Neuronal stem cell (in vitro differentiated cells): ENCODE measurements around the gene TNFAIP8.

Experiments
- DNase-seq: peaks from one replicate; pipeline ENCODE4 v3.0.0-alpha.2; 2013; ENCODE audit warnings: low spot score
- H2AFZ ChIP-seq: one replicate; pipeline ENCODE4 v1.6.1; 2013; ENCODE audit warnings: mild to moderate bottlenecking, low read length, inconsistent platforms
- H2AK5ac ChIP-seq: 2 replicates; pipeline ENCODE4 v1.6.1; 2013; ENCODE audit warnings: low read depth, mild to moderate bottlenecking, inconsistent platforms, low read length, moderate library complexity, mixed read lengths
- H2BK120ac ChIP-seq: 2 replicates; pipeline ENCODE4 v1.6.1; 2013; ENCODE audit warnings: low read depth, mild to moderate bottlenecking, inconsistent platforms, low read length, moderate library complexity, mixed read lengths
- H2BK12ac ChIP-seq: one replicate; pipeline ENCODE4 v1.6.1; 2013; ENCODE audit warnings: low read length, inconsistent platforms
- H2BK15ac ChIP-seq: 2 replicates; pipeline ENCODE4 v1.6.1; 2013; ENCODE audit warnings: mild to moderate bottlenecking, low read length, inconsistent platforms, mixed read lengths
- H2BK5ac ChIP-seq: one replicate; pipeline ENCODE4 v1.6.1; 2013; ENCODE audit warnings: inconsistent platforms, mild to moderate bottlenecking, low read length, moderate library complexity
- H3K14ac ChIP-seq: one replicate; pipeline ENCODE4 v1.6.1; 2013; ENCODE audit warnings: low read length, inconsistent platforms
- H3K18ac ChIP-seq: 2 replicates; pipeline ENCODE4 v1.6.1; 2013; ENCODE audit warnings: low read length, inconsistent platforms
- H3K23ac ChIP-seq: 2 replicates; pipeline ENCODE4 v1.6.1; 2013; ENCODE audit warnings: low read depth, mild to moderate bottlenecking, mixed read lengths, low read length, inconsistent platforms; ENCODE audit not compliant: poor library complexity
- H3K27ac ChIP-seq: replicated peaks from 3 replicates; pipeline ENCODE4 v1.5.1; 2013; ENCODE audit warnings: low read length, inconsistent platforms
- H3K27me3 ChIP-seq, 3 experiments: 2 replicates each; pipeline ENCODE4 v1.6.1; 2013; ENCODE audit warnings: low read length in 3 of 3, mild to moderate bottlenecking in 2 of 3, inconsistent platforms in 1 of 3, low read depth in 1 of 3, mixed read lengths in 1 of 3, moderate library complexity in 1 of 3; ENCODE audit not compliant: control insufficient read depth in 3 of 3, insufficient read depth in 3 of 3
- H3K36me3 ChIP-seq, 2 donors: replicated peaks in 1 of 2; 2 replicates each; pipeline ENCODE4 v1.6.1; 2013; ENCODE audit warnings: low read length in 2 of 2; ENCODE audit not compliant: control insufficient read depth in 2 of 2, insufficient read depth in 2 of 2
- H3K4ac ChIP-seq: 2 replicates; pipeline ENCODE4 v1.6.1; 2013; ENCODE audit warnings: inconsistent platforms, mild to moderate bottlenecking, low read length, moderate library complexity
- H3K4me1 ChIP-seq, 2 donors: 1 replicate in 1 of 2; 2 replicates in 1 of 2; pipeline ENCODE4 v1.6.1; 2013; ENCODE audit warnings: low read length in 2 of 2, low read depth in 1 of 2; ENCODE audit not compliant: control insufficient read depth in 2 of 2, insufficient read depth in 1 of 2
- H3K4me2 ChIP-seq: one replicate; pipeline ENCODE4 v1.6.1; 2013; ENCODE audit warnings: mild to moderate bottlenecking, low read length, inconsistent platforms; ENCODE audit not compliant: insufficient read depth, poor library complexity, severe bottlenecking
- H3K4me3 ChIP-seq, 2 donors: 2 replicates each; pipeline ENCODE4 v1.5.1; 2013; ENCODE audit warnings: low read length in 2 of 2, mild to moderate bottlenecking in 2 of 2, inconsistent platforms in 1 of 2, moderate library complexity in 1 of 2
- H3K79me1 ChIP-seq: one replicate; pipeline ENCODE4 v1.6.1; 2013; ENCODE audit warnings: low read depth, mild to moderate bottlenecking, inconsistent platforms, low read length, moderate library complexity
- H3K9ac ChIP-seq: one replicate; pipeline ENCODE4 v1.6.1; 2013; ENCODE audit warnings: mild to moderate bottlenecking, low read depth, low read length, inconsistent platforms; ENCODE audit not compliant: poor library complexity
- H3K9me3 ChIP-seq, 2 donors: replicated peaks in 1 of 2; 2 replicates each; pipeline versions ENCODE3 to v1.6.1; 2013; ENCODE audit warnings: low read length in 2 of 2, mild to moderate bottlenecking in 2 of 2, inconsistent platforms in 1 of 2, low read depth in 1 of 2, mixed read lengths in 1 of 2, moderate library complexity in 1 of 2; ENCODE audit not compliant: control insufficient read depth in 2 of 2, insufficient read depth in 1 of 2
- H4K8ac ChIP-seq: one replicate; pipeline ENCODE4 v1.6.1; 2013; ENCODE audit warnings: low read depth, mild to moderate bottlenecking, inconsistent platforms, low read length, moderate library complexity
- H4K91ac ChIP-seq: one replicate; pipeline ENCODE4 v1.6.1; 2013; ENCODE audit warnings: low read length, low read depth, mild to moderate bottlenecking, inconsistent platforms; ENCODE audit not compliant: poor library complexity
- WGBS, 2 donors: extraction: QIAGEN DNeasy Blood & Tissue Kit; methylation state at CpG; one replicate each; pipeline ENCODE4 v1.1.7; 2013; ENCODE audit warnings: missing lambda C conversion rate in 2 of 2, mixed read lengths in 1 of 2; ENCODE audit not compliant: insufficient read length in 2 of 2, insufficient replicate concordance in 1 of 2; ENCODE audit errors: extremely low coverage in 2 of 2; 5-methylcytosine and 5-hydroxymethylcytosine counted together

The TNFAIP8 gene

DNA sequence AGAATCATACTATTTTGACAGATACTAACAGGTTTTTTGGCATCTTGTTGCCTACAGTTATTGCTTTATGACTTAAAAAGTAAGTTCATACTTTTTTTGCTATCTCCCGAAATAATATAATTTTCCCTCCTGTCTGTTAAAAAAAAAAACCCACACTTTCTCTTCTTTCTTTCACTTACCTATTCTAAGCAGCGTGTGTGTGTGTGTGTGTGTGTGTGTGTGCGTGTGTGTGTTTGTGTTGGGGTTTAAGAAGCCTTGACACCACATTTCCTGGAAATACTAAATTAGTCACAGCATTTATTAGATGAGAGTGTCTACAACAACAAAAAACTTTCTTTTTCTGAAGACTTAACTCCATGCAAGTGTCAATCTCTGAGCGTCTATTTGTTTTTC is 12.4 kb downstream of the TNFAIP8 start:
- H2AFZ ChIP-seq = no peak overlapping the region
- no peak overlapping the region for H3K14ac ChIP-seq
- WGBS, 2 donors = 100% methylated on average over 1 of the region's 4 CpGs; no CpG with 5 or more reads in 1 of the 2 donors
- H3K4me1 ChIP-seq = no peaks in the 10 kb centered on the region
- no peak for DNase-seq
- no peak overlapping the region for H3K4me3 ChIP-seq
- no peaks in the 10 kb centered on the region for H3K9me3 ChIP-seq
- H2BK12ac ChIP-seq = no peak overlapping the region
- H3K27me3 ChIP-seq = no peaks in the 10 kb centered on the region
- no peak overlapping the region for H3K18ac ChIP-seq
- H3K4ac ChIP-seq = no peak overlapping the region
- H2BK5ac ChIP-seq = no peak overlapping the region
- H3K36me3 ChIP-seq = no peaks in the 10 kb centered on the region
- no peak overlapping the region for H3K23ac ChIP-seq
- no peak overlapping the region for H3K27ac ChIP-seq
- no peak overlapping the region for H2BK120ac ChIP-seq
- H3K9ac ChIP-seq = no peak overlapping the region
- no peak overlapping the region for H3K4me2 ChIP-seq
- H3K79me1 ChIP-seq = no peaks in the 10 kb centered on the region
- no peak overlapping the region for H2AK5ac ChIP-seq
- no peak overlapping the region for H4K91ac ChIP-seq
- no peak overlapping the region for H4K8ac ChIP-seq
- no peak overlapping the region for H2BK15ac ChIP-seq

DNA sequence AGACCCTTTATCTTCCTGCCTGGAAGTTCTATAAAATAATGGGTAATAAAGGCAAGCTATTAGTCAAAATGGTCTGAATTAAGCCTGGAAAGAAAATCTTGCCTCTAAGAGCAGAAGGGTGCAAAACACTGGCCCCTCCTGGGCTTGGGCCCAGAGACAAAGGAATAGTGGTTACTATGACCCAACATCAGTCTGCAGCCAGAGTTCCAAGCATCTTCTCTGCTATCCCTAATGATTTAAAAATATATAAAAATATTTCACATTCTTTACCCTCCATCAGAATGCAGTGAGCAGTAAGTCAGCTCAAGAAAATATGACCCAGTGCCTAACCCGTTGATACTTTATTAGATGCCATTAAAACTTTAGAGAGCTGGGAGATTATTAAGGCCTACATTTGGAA is 14.7 kb downstream of the TNFAIP8 start:
- H3K27ac ChIP-seq = no peak overlapping the region
- WGBS, 2 donors = no CpG with 5 or more reads among the region's 1 CpG

GRCh38 chr5:119371146-119371545 is 15.3 kb downstream of the TNFAIP8 start:
- Histone ChIP-seq H2AFZ (no peak overlapping the region), H3K36me3 (peaks cover 0 to 3% of the 10 kb centered on the region in 2 donors), H3K18ac (no peak overlapping the region), H3K9me3 (no peaks in the 10 kb centered on the region), H2BK12ac (no peak overlapping the region), H2BK120ac (no peak overlapping the region), H2BK15ac (no peak overlapping the region), H4K8ac (no peak overlapping the region), H3K9ac (no peak overlapping the region), H3K4me2 (no peak overlapping the region), H3K27ac (no peak overlapping the region), H3K4me1 (no peaks in the 10 kb centered on the region), H2BK5ac (no peak overlapping the region), H3K4me3 (no peak overlapping the region), H3K14ac (no peak overlapping the region), H4K91ac (no peak overlapping the region), H2AK5ac (no peak overlapping the region), H3K27me3 (no peaks in the 10 kb centered on the region), H3K23ac (no peak overlapping the region), H3K4ac (no peak overlapping the region), H3K79me1 (no peaks in the 10 kb centered on the region)
- no peak for DNase-seq
- no CpG with 5 or more reads among the region's 4 CpGs for WGBS, 2 donors

More for the DNA sequence above, 14.7 kb downstream of the TNFAIP8 start:
- H3K9me3 ChIP-seq = no peaks in the 10 kb centered on the region
- peaks cover 0 to 3% of the 10 kb centered on the region in 2 donors for H3K36me3 ChIP-seq
- no peak overlapping the region for H3K4me2 ChIP-seq
- no peak overlapping the region for H3K9ac ChIP-seq
- no peaks in the 10 kb centered on the region for H3K4me1 ChIP-seq
- H4K91ac ChIP-seq = no peak overlapping the region
- no peak overlapping the region for H3K4me3 ChIP-seq
- H3K23ac ChIP-seq = no peak overlapping the region
- H2AFZ ChIP-seq = no peak overlapping the region
- H3K14ac ChIP-seq = no peak overlapping the region
- no peak overlapping the region for H2BK12ac ChIP-seq
- H2AK5ac ChIP-seq = no peak overlapping the region
- no peak overlapping the region for H3K18ac ChIP-seq
- no peak overlapping the region for H4K8ac ChIP-seq
- H3K79me1 ChIP-seq = no peaks in the 10 kb centered on the region
- H3K4ac ChIP-seq = no peak overlapping the region
- H3K27me3 ChIP-seq = no peaks in the 10 kb centered on the region
- DNase-seq = no peak
- H2BK15ac ChIP-seq = no peak overlapping the region
- no peak overlapping the region for H2BK5ac ChIP-seq
- H2BK120ac ChIP-seq = no peak overlapping the region

- H3K27ac ChIP-seq = no peak overlapping the region
- H2BK120ac ChIP-seq = no peak overlapping the region
- peaks cover 0 to 3% of the 10 kb centered on the region in 2 donors for H3K36me3 ChIP-seq
- WGBS, 2 donors = no CpG with 5 or more reads among the region's 4 CpGs
- no peak overlapping the region for H2AK5ac ChIP-seq
- no peak overlapping the region for H4K8ac ChIP-seq
- H3K4me2 ChIP-seq = no peak overlapping the region
- H4K91ac ChIP-seq = no peak overlapping the region
- H3K4me1 ChIP-seq = no peaks in the 10 kb centered on the region
- no peaks in the 10 kb centered on the region for H3K27me3 ChIP-seq
- H2AFZ ChIP-seq = no peak overlapping the region
- no peak overlapping the region for H3K14ac ChIP-seq
- no peak for DNase-seq
- H3K9ac ChIP-seq = no peak overlapping the region
- H3K4me3 ChIP-seq = no peak overlapping the region
- H3K79me1 ChIP-seq = no peaks in the 10 kb centered on the region
- H3K18ac ChIP-seq = no peak overlapping the region
- no peak overlapping the region for H2BK12ac ChIP-seq
- H3K23ac ChIP-seq = no peak overlapping the region
- H2BK15ac ChIP-seq = no peak overlapping the region
- H3K4ac ChIP-seq = no peak overlapping the region
- H2BK5ac ChIP-seq = no peak overlapping the region
- H3K9me3 ChIP-seq = no peaks in the 10 kb centered on the region
These were observed 17.6 kb downstream of the TNFAIP8 start for GRCh38 chr5:119373449-119373858.
